T47D (cell line): Measurements from ENCODE around the gene TMPRSS2.

Experiments used
- DNase-seq, 2 experiments: peaks; one replicate each; pipeline versions ENCODE4 v3.0.0 to v3.0.0-alpha.2; 2011 to 2012; ENCODE audit warnings: low read depth in 1 of 2, low spot score in 1 of 2
- JUND ChIP-seq: IDR thresholded peaks from 2 replicates; pipeline ENCODE4 v1.6.1; 2012; ENCODE audit warnings: low read depth
- in situ Hi-C: cut with HindIII; loops from 2 replicates; pipeline ENCODE4 v1.10.0; 2016; ENCODE audit warnings: low sequenced_read_pairs, low pct_unique_long_range_greater_than_20kb

Gene TMPRSS2

GRCh38 chr21:41506611-41507520 lies 1.1 kb downstream of the TMPRSS2 start:
- in situ Hi-C loops, result no loop called here
- no peak for TF ChIP-seq JUND
- DNase-seq, result peak; percentile 55 to 60

- DNase-seq, result no peak
- in situ Hi-C loops, result no loop called here
- TF ChIP-seq JUND, result no peak
Measured at GRCh38 chr21:41506005-41506594, 1.9 kb downstream of the TMPRSS2 start.

DNA sequence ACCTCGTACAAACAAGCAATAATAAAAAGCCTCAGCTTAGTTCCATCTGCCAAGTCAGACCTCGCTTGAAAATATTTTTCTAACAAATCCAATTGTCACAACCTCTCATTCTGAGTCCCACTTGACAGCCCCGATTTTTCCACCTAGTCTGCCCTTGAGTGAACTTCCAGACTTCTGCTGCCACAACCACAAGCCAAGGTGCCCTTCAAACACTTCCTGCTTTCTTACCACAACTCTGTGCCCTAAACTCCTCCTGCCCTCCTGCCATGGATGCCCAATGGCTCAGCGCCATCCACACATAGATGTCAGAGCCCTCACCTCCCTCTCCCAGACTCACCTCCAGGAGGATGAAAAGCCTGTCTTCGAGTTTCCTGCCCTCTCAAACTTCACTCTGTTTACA lies 3.9 kb downstream of the TMPRSS2 start:
- TF ChIP-seq JUND, result no peak
- DNase-seq, result no peak
- in situ Hi-C loops, result no loop called here

- DNase-seq, result no peak
- TF ChIP-seq JUND, result no peak
- in situ Hi-C loops, result no loop called here
Measured at GRCh38 chr21:41503331-41503730, 4.6 kb downstream of the TMPRSS2 start.

- peak in 1 of 2 experiments; percentile 42 for DNase-seq
- in situ Hi-C loops, result no loop called here
- no peak for TF ChIP-seq JUND
Measured at GRCh38 chr21:41501919-41502318, 6.0 kb downstream of the TMPRSS2 start.

DNA sequence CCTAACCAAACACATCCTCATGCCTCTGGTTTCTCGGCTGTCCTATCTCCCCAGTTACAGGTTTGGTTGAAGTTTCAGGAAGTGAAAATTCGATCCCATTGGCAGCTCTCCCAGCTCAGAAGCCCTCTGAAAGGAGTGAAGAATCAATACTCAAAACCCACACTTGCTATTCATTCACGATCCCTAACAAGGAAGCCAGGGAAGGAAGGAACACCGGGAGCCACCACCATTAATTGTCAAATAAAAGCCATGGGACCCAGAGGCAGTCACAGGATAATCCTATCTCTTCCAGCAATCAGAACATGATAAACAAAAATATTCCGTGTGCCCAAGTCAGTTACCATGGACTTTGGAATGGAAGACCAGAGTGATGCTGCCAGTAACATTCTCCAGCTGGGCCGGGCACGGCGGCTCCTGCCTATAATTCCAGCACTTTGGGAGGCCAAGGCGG lies 7.0 kb downstream of the TMPRSS2 start:
- peak in 1 of 2 experiments; percentile 56 for DNase-seq
- in situ Hi-C loops, result no loop called here
- TF ChIP-seq JUND, result no peak

- TF ChIP-seq JUND, result no peak
Measured at GRCh38 chr21:41500363-41500762, 7.6 kb downstream of the TMPRSS2 start.

GRCh38 chr21:41499920-41500319 lies 8.0 kb downstream of the TMPRSS2 start:
- DNase-seq, result no peak
- in situ Hi-C loops, result no loop called here

More at GRCh38 chr21:41500363-41500762, 7.6 kb downstream of the TMPRSS2 start:
- DNase-seq, result peak in 1 of 2 experiments; percentile 52
- in situ Hi-C loops, result no loop called here

DNA sequence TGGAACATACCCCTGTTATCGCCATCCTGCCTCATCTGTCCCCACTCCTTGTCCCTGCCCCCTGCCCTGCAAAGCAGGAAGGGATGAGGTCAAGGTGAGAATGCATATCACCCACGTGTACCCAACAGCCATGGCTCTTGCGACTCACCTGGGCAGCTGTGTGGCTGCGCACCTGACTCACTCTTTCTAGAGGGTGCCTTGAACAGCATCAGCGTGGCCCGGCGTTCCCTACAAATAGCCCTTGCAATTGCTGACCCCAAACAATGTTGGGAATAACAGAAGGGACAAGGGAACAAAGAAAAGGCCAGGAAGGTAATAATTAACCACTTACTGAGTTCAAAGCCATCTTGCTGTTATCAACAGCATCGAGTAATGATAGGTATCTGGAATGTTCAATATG lies 10.2 kb downstream of the TMPRSS2 start:
- DNase-seq, result no peak
- in situ Hi-C loops, result no loop called here
- TF ChIP-seq JUND, result no peak

More at GRCh38 chr21:41499920-41500319, 8.0 kb downstream of the TMPRSS2 start:
- TF ChIP-seq JUND, result no peak

DNA sequence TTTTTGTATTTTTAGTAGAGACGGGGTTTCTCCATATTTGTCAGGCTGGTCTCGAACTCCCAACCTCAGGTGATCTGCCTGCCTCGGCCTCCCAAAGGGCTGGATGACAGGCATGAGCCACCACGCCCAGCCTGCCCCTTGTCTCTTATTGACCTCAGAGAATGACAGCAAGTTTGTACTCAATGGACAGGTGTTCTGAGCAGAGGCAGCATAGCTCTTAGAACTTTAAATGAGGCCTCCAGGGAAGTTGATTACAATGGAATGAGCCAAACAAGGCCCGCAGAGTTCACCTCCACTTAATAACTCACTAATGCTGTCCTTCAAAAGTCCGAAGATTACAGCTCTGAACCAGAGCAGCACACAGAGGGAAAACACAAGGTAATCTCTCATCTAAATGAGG lies 10.9 kb downstream of the TMPRSS2 start:
- no peak for DNase-seq
- in situ Hi-C loops, result no loop called here
- TF ChIP-seq JUND, result no peak

- in situ Hi-C loops, result no loop called here
- no peak for DNase-seq
- TF ChIP-seq JUND, result no peak
Measured at GRCh38 chr21:41494242-41494641, 13.7 kb downstream of the TMPRSS2 start.

GRCh38 chr21:41491412-41491811 lies 16.5 kb downstream of the TMPRSS2 start:
- DNase-seq, result no peak
- no peak for TF ChIP-seq JUND
- in situ Hi-C loops, result no loop called here

DNA sequence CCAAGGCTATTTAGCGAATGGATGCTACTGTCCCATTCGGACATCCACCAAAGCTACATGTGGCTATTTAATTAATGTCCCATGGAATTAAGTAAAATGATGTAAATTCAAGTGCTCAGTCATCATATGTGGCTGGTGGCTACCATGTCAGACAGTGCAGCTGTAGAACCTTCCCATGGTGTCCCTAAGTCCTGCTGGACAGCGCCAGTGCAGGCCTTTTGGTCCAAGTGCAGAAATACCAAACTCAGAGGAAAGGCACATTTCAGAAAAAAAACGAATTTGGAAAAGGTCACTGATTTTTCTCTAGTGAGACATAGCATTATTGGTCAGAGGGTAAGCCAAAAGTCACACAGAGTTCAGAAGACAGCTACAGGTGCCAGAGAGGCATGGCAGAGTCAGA lies 17.6 kb downstream of the TMPRSS2 start:
- in situ Hi-C loops, result no loop called here
- DNase-seq, result no peak
- TF ChIP-seq JUND, result no peak

GRCh38 chr21:41489329-41489728 lies 18.6 kb downstream of the TMPRSS2 start:
- DNase-seq, result no peak
- TF ChIP-seq JUND, result no peak
- in situ Hi-C loops, result no loop called here
